Right atrium auricular region (tissue), 2 donors: ENCODE results near the gene TMEM225B. TPM values are rescaled to one million over a fixed set of nuclear protein-coding genes. Genes with fewer than 3 reads are reported as not detected.
"Not testable (repeated sequence)": the region's sequence is repeated elsewhere in the genome, so short reads cannot be mapped to it uniquely, and the experiment has no call there.

Source experiments
- DNase-seq: peaks from one replicate; pipeline ENCODE4 v3.0.0-alpha.2; 2019; ENCODE audit warnings: low spot score
- H3K27ac ChIP-seq, 2 donors: fragments of 200-600 bp; sonication (generic); 1 replicate in 1 of 2; 2 replicates in 1 of 2; pipeline ENCODE4 v1.5.1; 2016 to 2019
- H3K27me3 ChIP-seq, 2 donors: fragments of 200-600 bp; sonication (generic); one replicate each; pipeline versions ENCODE4 v1.5.1 to v1.6.0; 2017 to 2019
- H3K36me3 ChIP-seq: fragments of 200-600 bp; sonication (generic); one replicate; pipeline ENCODE4 v1.5.1; 2016
- H3K4me1 ChIP-seq, 2 donors: fragments of 200-600 bp; sonication (generic); one replicate each; pipeline versions ENCODE4 v1.5.1 to v1.6.0; 2017 to 2019
- H3K4me3 ChIP-seq, 2 donors: fragments of 200-600 bp; sonication (generic); 1 replicate in 1 of 2; 2 replicates in 1 of 2; pipeline ENCODE4 v1.5.1; 2017 to 2019; ENCODE audit warnings: mild to moderate bottlenecking in 1 of 2, moderate library complexity in 1 of 2
- H3K9me3 ChIP-seq, 2 donors: fragments of 200-600 bp; sonication (generic); one replicate each; pipeline ENCODE4 v1.5.1; 2019
- CTCF ChIP-seq, 2 donors: fragments of 200-600 bp; sonication (generic); IDR thresholded peaks; one replicate each; pipeline ENCODE4 v1.5.1; 2019; ENCODE audit warnings: antibody characterized with exemption in 2 of 2
- total RNA-seq, 2 donors: library from RNA; depleted of rRNA; stranded (reverse); fragments of >200 nt; gene quantifications; one replicate each; pipeline ENCODE4 v1.1.0, GENCODE V29; 2016

TMEM225B gene
- total RNA-seq, 2 donors from 2014 or later, result not detected

GRCh38 chr7:99648843-99649242 lies 50.8 kb downstream of the TMEM225B start:
- no peak for TF ChIP-seq CTCF (IDR thresholded peaks at IDR 0.05)
- Histone ChIP-seq H3K36me3 (peaks cover 5% of the 10 kb centered on the region), H3K27me3 (no peaks in the 10 kb centered on the region), H3K4me3 (no peak overlapping the region), H3K9me3 (no peaks in the 10 kb centered on the region), H3K27ac (no peak overlapping the region), H3K4me1 (no peaks in the 10 kb centered on the region)
- no peak for DNase-seq

DNA sequence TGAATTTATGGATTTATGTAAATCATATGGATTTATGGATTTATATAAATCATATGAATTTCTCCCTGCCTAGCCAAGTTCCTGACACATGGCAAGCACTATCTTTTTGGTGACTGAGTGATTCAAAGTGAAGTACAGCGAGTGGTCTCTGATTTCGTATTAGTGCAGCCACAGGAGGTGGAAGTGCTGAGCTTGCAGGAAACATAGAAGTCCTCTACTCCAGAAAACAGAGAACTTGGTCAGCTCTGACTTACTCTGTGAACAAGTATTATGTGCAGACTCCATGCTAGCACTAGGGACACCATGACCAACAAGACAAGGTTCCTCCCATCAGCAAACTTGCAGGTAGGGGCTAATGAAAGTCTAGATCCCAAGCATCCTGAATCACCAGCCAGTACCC lies 53.2 kb downstream of the TMEM225B start:
- Histone ChIP-seq H3K4me3 (no peak overlapping the region), H3K27ac (no peak overlapping the region), H3K27me3 (no peaks in the 10 kb centered on the region), H3K9me3 (no peaks in the 10 kb centered on the region), H3K4me1 (no peaks in the 10 kb centered on the region), H3K36me3 (no peaks in the 10 kb centered on the region)
- TF ChIP-seq CTCF (IDR thresholded peaks at IDR 0.05), result no peak
- no peak for DNase-seq

GRCh38 chr7:99652671-99653070 lies 54.6 kb downstream of the TMEM225B start:
- H3K4me3 ChIP-seq, result no peak overlapping the region
- no peak for DNase-seq
- no peaks in the 10 kb centered on the region for H3K9me3 ChIP-seq
- no peaks in the 10 kb centered on the region for H3K36me3 ChIP-seq
- no peaks in the 10 kb centered on the region for H3K4me1 ChIP-seq
- H3K27me3 ChIP-seq, result no peaks in the 10 kb centered on the region
- H3K27ac ChIP-seq, result no peak overlapping the region
- no peak for TF ChIP-seq CTCF (IDR thresholded peaks at IDR 0.05)

DNA sequence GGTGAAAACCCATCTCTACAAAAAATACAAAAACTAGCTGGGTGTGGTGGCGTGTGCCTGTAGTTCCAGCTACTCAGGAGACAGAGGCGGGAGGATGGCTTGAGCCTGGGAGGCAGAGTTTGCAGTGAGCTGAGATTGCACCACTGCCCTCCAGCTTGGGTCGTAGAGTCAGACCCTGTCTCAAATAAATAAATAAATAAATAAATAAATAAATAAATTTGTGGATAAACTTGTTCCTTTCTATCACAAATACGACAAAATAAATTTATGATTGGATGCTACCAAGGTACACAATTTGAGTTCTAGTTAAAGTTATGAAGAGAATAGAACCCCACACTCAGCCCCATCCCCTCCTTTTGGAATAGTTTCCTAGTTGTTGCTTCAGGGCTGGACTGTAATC lies 55.2 kb downstream of the TMEM225B start:
- H3K4me1 ChIP-seq, DNase-seq, H3K27ac ChIP-seq, H3K27me3 ChIP-seq, H3K9me3 ChIP-seq, H3K4me3 ChIP-seq, H3K36me3 ChIP-seq: not testable (repeated sequence)

- Histone ChIP-seq H3K4me1 (no peaks in the 10 kb centered on the region), H3K9me3 (no peaks in the 10 kb centered on the region), H3K27me3 (no peaks in the 10 kb centered on the region), H3K4me3 (no peak overlapping the region), H3K36me3 (no peaks in the 10 kb centered on the region), H3K27ac (no peak overlapping the region)
- DNase-seq, result no peak
- TF ChIP-seq CTCF (IDR thresholded peaks at IDR 0.05), result no peak
Measured at GRCh38 chr7:99653754-99654153, 55.7 kb downstream of the TMEM225B start.

GRCh38 chr7:99654626-99655025 lies 56.6 kb downstream of the TMEM225B start:
- not testable (repeated sequence) for H3K27me3 ChIP-seq, H3K36me3 ChIP-seq, DNase-seq, H3K4me3 ChIP-seq, H3K27ac ChIP-seq, H3K4me1 ChIP-seq, H3K9me3 ChIP-seq

GRCh38 chr7:99657879-99658278 lies 59.8 kb downstream of the TMEM225B start:
- H3K36me3 ChIP-seq, H3K27ac ChIP-seq, DNase-seq, H3K4me1 ChIP-seq, H3K9me3 ChIP-seq, H3K27me3 ChIP-seq, H3K4me3 ChIP-seq: not testable (repeated sequence)

Other genes with a start within 250 kb of the TMEM225B start
- 100 to 1,000 TPM in 1 of 2 donors, 10 to 100 TPM in 1; 53.0 to 115 TPM for gene ARPC1B, start 223.5 kb upstream of the TMEM225B start, total RNA-seq
- gene PDAP1, start 189.7 kb upstream of the TMEM225B start, total RNA-seq, result 10 to 100 TPM; 70.9 to 93.3 TPM
- 10 to 100 TPM; 36.7 to 57.0 TPM for gene BUD31, start 189.3 kb upstream of the TMEM225B start, total RNA-seq
- gene PTCD1, start 159.5 kb upstream of the TMEM225B start, total RNA-seq, result 1 to 10 TPM; 4.6 to 5.3 TPM
- 10 to 100 TPM; 12.4 to 18.8 TPM for gene CPSF4, start 159.3 kb upstream of the TMEM225B start, total RNA-seq
- 1,000 to 10,000 TPM; 2,443 to 2,651 TPM for gene ATP5MF, start 132.1 kb upstream of the TMEM225B start, total RNA-seq
- gene ZNF789, start 125.4 kb upstream of the TMEM225B start, total RNA-seq, result 1 to 10 TPM in 1 of 2 donors, under 1 TPM in 1; 0.48 to 2.6 TPM
- gene ZNF394, start 98.0 kb upstream of the TMEM225B start, total RNA-seq, result 10 to 100 TPM; 10.8 to 20.2 TPM
- 1 to 10 TPM; 5.4 to 6.3 TPM for gene ZKSCAN5, start 93.6 kb upstream of the TMEM225B start, total RNA-seq
- 1 to 10 TPM; 4.6 to 5.0 TPM for gene FAM200A, start 46.2 kb upstream of the TMEM225B start, total RNA-seq
- gene ZNF655, start 39.6 kb upstream of the TMEM225B start, total RNA-seq, result 10 to 100 TPM; 36.2 to 41.9 TPM
- gene ZSCAN25, start 18.7 kb downstream of the TMEM225B start, total RNA-seq, result 1 to 10 TPM; 6.0 to 6.1 TPM
- 1 to 10 TPM in 1 of 2 donors, under 1 TPM in 1; 0.59 to 1.2 TPM for gene CYP3A5, start 81.7 kb downstream of the TMEM225B start, total RNA-seq
- 1 to 10 TPM in 1 of 2 donors, under 1 TPM in 1; 0.82 to 2.0 TPM for gene CYP3A7, start 136.9 kb downstream of the TMEM225B start, total RNA-seq
- gene CYP3A4, start 185.9 kb downstream of the TMEM225B start, total RNA-seq, result under 1 TPM in 1 of 2 donors, not detected in 1; 0.43 TPM
- under 1 TPM in 1 of 2 donors, not detected in 1; 0.28 TPM for gene CYP3A43, start 229.7 kb downstream of the TMEM225B start, total RNA-seq